K562 (cell line): ENCODE data around the gene CD300H. TPM values are rescaled to one million over a fixed set of nuclear protein-coding genes. Genes with fewer than 3 reads are reported as not detected.

Source experiments
- ATAC-seq: fragments of 200-7000 bp; cut with Tn5 transposase; 3 replicates; pipeline ENCODE4 v1.9.1; 2020; ENCODE audit warnings: moderate library complexity
- BruUV-seq: library from RNA; stranded (reverse); fragments of 400-500 nt; replicated peaks from 2 replicates; lab custom pipeline; 2021; lab: Mats Ljungman, UMichigan
- CTCF ChIA-PET: fragments of 300-600 bp; formaldehyde crosslinking; extraction: SDS; loops from one replicate; lab custom pipeline; 2021; ENCODE audit warnings: low intra/inter-chr PET ratio; lab: Yijun Ruan, JAX
- POLR2A ChIA-PET: fragments of 300-600, 350-650 bp; sonication (Branson Sonifier 250); formaldehyde crosslinking; extraction: SDS; loops from one replicate; lab custom pipeline; 2021; ENCODE audit warnings: antibody characterized with exemption, inconsistent platforms; lab: Yijun Ruan, JAX
- DNase-seq, 4 experiments: peaks; one replicate each; pipeline versions ENCODE4 v3.0.0 to v3.0.0-alpha.2; 2011 to 2018; ENCODE audit warnings: low spot score in 3 of 4, mixed read lengths in 3 of 4; ENCODE audit errors: extremely low read depth in 1 of 4
- FAIRE-seq: peaks from 2 replicates; lab custom pipeline; 2011; peaks lifted over from hg19 to GRCh38; lab: Jason Lieb, UNC
- H2AFZ ChIP-seq: 2 replicates; pipeline ENCODE4 v1.6.0; 2011; ENCODE audit warnings: low read depth, low read length, control low read depth, inconsistent platforms
- H3K27ac ChIP-seq: fragments of 200-600 bp; 3 replicates; pipeline ENCODE4 v1.8.0; 2011; ENCODE audit warnings: low read depth, mild to moderate bottlenecking, control low read depth, inconsistent platforms, low read length, moderate library complexity, mixed read lengths; ENCODE audit errors: extremely low read depth
- H3K27me3 ChIP-seq, 2 experiments: fragments of 300-600 bp in 1 of 2; 2 replicates in 1 of 2; 3 replicates in 1 of 2; pipeline versions ENCODE4 v1.6.0 to v1.8.0; 2011; ENCODE audit warnings: inconsistent platforms in 2 of 2, low read length in 2 of 2, mild to moderate bottlenecking in 1 of 2, mixed read lengths in 1 of 2, moderate library complexity in 1 of 2; ENCODE audit not compliant: control insufficient read depth in 2 of 2, insufficient read depth in 2 of 2
- H3K36me3 ChIP-seq: fragments of 300-600 bp; 3 replicates; pipeline ENCODE4 v1.8.0; 2011; ENCODE audit warnings: mild to moderate bottlenecking, low read length, inconsistent platforms; ENCODE audit not compliant: control insufficient read depth, insufficient read depth
- H3K4me1 ChIP-seq, 2 experiments: fragments of 200-600 bp in 1 of 2; replicated peaks in 1 of 2; 2 replicates in 1 of 2; 3 replicates in 1 of 2; pipeline versions ENCODE4 v1.5.1 to v1.8.0; 2011; ENCODE audit warnings: inconsistent platforms in 2 of 2, low read length in 2 of 2, mild to moderate bottlenecking in 1 of 2, mixed read lengths in 1 of 2, moderate library complexity in 1 of 2; ENCODE audit not compliant: control insufficient read depth in 2 of 2, insufficient read depth in 2 of 2
- H3K4me2 ChIP-seq: 2 replicates; pipeline ENCODE4 v1.6.1; 2011; ENCODE audit warnings: low read length, control low read depth, inconsistent platforms, mixed read lengths; ENCODE audit not compliant: insufficient read depth
- H3K4me3 ChIP-seq: fragments of 200-600 bp; sonication (generic), shearing (Covaris generic); 2 replicates; pipeline ENCODE4 v1.5.1; 2016; ENCODE audit warnings: control low read depth, inconsistent platforms
- H3K79me2 ChIP-seq: fragments of 200-600 bp; 3 replicates; pipeline ENCODE4 v1.8.0; 2011; ENCODE audit warnings: low read length, inconsistent platforms; ENCODE audit not compliant: control insufficient read depth, insufficient read depth
- H3K9ac ChIP-seq, 2 experiments: 2 replicates each; pipeline versions ENCODE4 v1.6.0 to v1.6.1; 2011; ENCODE audit warnings: low read depth in 2 of 2, low read length in 2 of 2, control low read depth in 1 of 2, inconsistent platforms in 1 of 2, mild to moderate bottlenecking in 1 of 2, mixed read lengths in 1 of 2; ENCODE audit not compliant: insufficient read depth in 1 of 2
- H3K9me1 ChIP-seq: one replicate; pipeline ENCODE4 v1.6.0; 2011; ENCODE audit warnings: inconsistent platforms, mild to moderate bottlenecking, low read length, moderate library complexity; ENCODE audit not compliant: control insufficient read depth, insufficient read depth
- H3K9me3 ChIP-seq: replicated peaks from 2 replicates; pipeline ENCODE4 v1.5.1; 2011; ENCODE audit warnings: low read depth, low read length, inconsistent platforms; ENCODE audit not compliant: control insufficient read depth, insufficient read depth
- H4K20me1 ChIP-seq: replicated peaks from 2 replicates; pipeline ENCODE4 v1.6.1; 2011; ENCODE audit warnings: low read length, inconsistent platforms, mixed read lengths; ENCODE audit not compliant: control insufficient read depth, insufficient read depth
- DNMT1 ChIP-seq: fragments of 450-650 bp; IDR thresholded peaks from 2 replicates; pipeline ENCODE4 v1.6.1; 2016; ENCODE audit warnings: antibody characterized with exemption, mild to moderate bottlenecking
- ELF4 ChIP-seq: fragments of 450-650 bp; formaldehyde crosslinking; IDR thresholded peaks from 2 replicates; pipeline ENCODE4 v1.4.0; 2022; ENCODE audit warnings: missing genetic modification characterization
- L3MBTL2 ChIP-seq: fragments of 450-650 bp; IDR thresholded peaks from 2 replicates; pipeline ENCODE4 v1.6.1; 2016; ENCODE audit warnings: mild to moderate bottlenecking, moderate library complexity
- MEF2D ChIP-seq: conservative IDR thresholded peaks from 2 replicates; pipeline ENCODE4 v1.6.1; 2016; ENCODE audit warnings: low read depth, missing genetic modification characterization, missing compliant biosample characterization
- MTF1 ChIP-seq: fragments of 250-450 bp; sonication (Bioruptor Pico); IDR thresholded peaks from 2 replicates; pipeline ENCODE4 v1.9.0; 2021; ENCODE audit warnings: moderate library complexity, mild to moderate bottlenecking, inconsistent platforms, borderline replicate concordance
- OTX1 ChIP-seq: fragments of 450-650 bp; formaldehyde crosslinking; IDR thresholded peaks from 2 replicates; pipeline ENCODE4 v1.4.0; 2022; ENCODE audit warnings: mild to moderate bottlenecking
- PTTG1 ChIP-seq: fragments of 450-650 bp; IDR thresholded peaks from 2 replicates; pipeline ENCODE4 v1.6.1; 2016; ENCODE audit warnings: low read depth, mild to moderate bottlenecking, missing genetic modification characterization, missing compliant biosample characterization
- RBM22 ChIP-seq: fragments of 200-400 bp; formaldehyde crosslinking; IDR thresholded peaks from 2 replicates; pipeline ENCODE4 v1.6.1; 2018; ENCODE audit warnings: low read length, low read depth; ENCODE audit not compliant: poor library complexity, severe bottlenecking
- RFX7 ChIP-seq: fragments of 250-450 bp; sonication (Bioruptor Pico); IDR thresholded peaks from 2 replicates; pipeline ENCODE4 v1.5.1; 2021; ENCODE audit warnings: mild to moderate bottlenecking
- SMAD4 ChIP-seq: fragments of 250-450 bp; sonication (Bioruptor Pico); conservative IDR thresholded peaks from 2 replicates; pipeline ENCODE4 v1.8.0; 2021; ENCODE audit warnings: inconsistent platforms, mild to moderate bottlenecking, moderate library complexity
- SMARCA4 ChIP-seq: fragments of 450-650 bp; IDR thresholded peaks from 2 replicates; pipeline ENCODE4 v1.6.1; 2016
- TRIM24 ChIP-seq, 2 experiments: fragments of 450-650 bp; IDR thresholded peaks; 2 replicates each; pipeline ENCODE4 v1.6.1; 2016
- ZNF12 ChIP-seq: sonication (generic); formaldehyde crosslinking; IDR thresholded peaks from 2 replicates; pipeline ENCODE4 v1.4.0; 2020; ENCODE audit warnings: mild to moderate bottlenecking, missing genetic modification reagents
- ZNF830 ChIP-seq: fragments of 250-450 bp; sonication (Bioruptor Pico); IDR thresholded peaks from 2 replicates; pipeline ENCODE4 v1.5.0; 2021; ENCODE audit warnings: mild to moderate bottlenecking
- WGBS: fragments of 100-300 bp; shearing (Covaris generic); methylation state at CpG from one replicate; pipeline ENCODE4 v1.1.6; 2016; ENCODE audit warnings: low coverage, mixed read lengths; ENCODE audit not compliant: insufficient coverage; ENCODE audit errors: missing lambda C conversion rate; 5-methylcytosine and 5-hydroxymethylcytosine counted together
- in situ Hi-C: fragments of 300-500 bp; cut with MboI; formaldehyde crosslinking; loops from 4 replicates; pipeline ENCODE4 v1.15.0; 2018; ENCODE audit warnings: inconsistent platforms, mixed read lengths
- intact Hi-C: fragments of 100-400 bp; cut with micrococcal nuclease; formaldehyde crosslinking; loops from 2 replicates; pipeline ENCODE4 v1.14.2; 2022
- polyA plus RNA-seq, 8 experiments: library from polyadenylated mRNA; depleted of rRNA in 4 of 8; stranded (reverse) in 5 of 8; unstranded in 3 of 8; fragments of >200 nt; fragmentation: Nextera tagmentation in 2 of 8; fragmentation: Illumina TruSeq in 1 of 8; extraction: Ambion mirVana in 2 of 8; extraction: Trizol in 1 of 8; gene quantifications; 2 replicates each; pipeline versions ENCODE4 v1.2.1 to v1.2.3, GENCODE V29; 2011 to 2014; ENCODE audit warnings: inconsistent platforms in 1 of 8, missing spikeins in 1 of 8
- total RNA-seq, 7 experiments: library from RNA; depleted of rRNA in 6 of 7; stranded (reverse); fragments of >200 nt in 6 of 7; fragmentation: Illumina TruSeq in 2 of 7; extraction: Trizol in 2 of 7; gene quantifications; 2 replicates each; pipeline versions ENCODE4 v1.2.1 to v1.2.3, GENCODE V29; 2011 to 2021; ENCODE audit warnings: low replicate concordance in 1 of 7
- TF ChIP-seq, protein P1 (sequence below): sonication (generic); formaldehyde crosslinking; IDR thresholded peaks from 2 replicates; pipeline ENCODE4 v1.8.0; 2022; ENCODE audit warnings: mild to moderate bottlenecking, missing genetic modification reagents, borderline replicate concordance
- TF ChIP-seq, protein P2 (sequence below): sonication (generic); formaldehyde crosslinking; IDR thresholded peaks from 2 replicates; pipeline ENCODE4 v1.8.0; 2023; ENCODE audit warnings: mild to moderate bottlenecking, missing genetic modification reagents

Gene CD300H
- total and polyA plus RNA-seq, 9 of the 15 experiments (the other 6 are each of a cell fraction or from before 2014, with no cell fraction given) = not detected

DNA sequence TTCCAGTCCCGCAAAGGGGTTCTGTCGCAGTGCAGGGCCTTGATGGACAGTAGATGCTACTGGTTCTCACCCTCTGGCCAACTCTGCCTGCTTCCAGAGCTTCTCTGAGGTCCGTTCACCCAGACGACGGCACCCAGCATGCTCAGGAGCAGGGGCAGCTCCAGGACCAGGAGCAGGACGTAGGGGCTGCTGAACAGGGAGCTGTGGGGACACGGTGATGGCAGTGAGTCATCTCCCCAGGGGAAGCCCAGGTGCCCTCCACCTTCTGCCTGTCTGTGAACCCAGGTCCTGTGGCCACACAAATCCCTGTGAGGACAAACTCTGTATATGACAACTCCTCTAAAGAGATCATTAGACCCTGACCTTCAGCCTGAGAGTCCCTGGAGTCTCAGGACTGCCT, 18.0 kb downstream of the CD300H start:
- Histone ChIP-seq H3K9me1 (no peaks in the 10 kb centered on the region), H3K4me3 (no peak overlapping the region), H3K36me3 (no peaks in the 10 kb centered on the region), H3K79me2 (no peaks in the 10 kb centered on the region), H3K9me3 (no peaks in the 10 kb centered on the region), H3K4me2 (no peak overlapping the region), H4K20me1 (no peaks in the 10 kb centered on the region; the same call in 1 of the 2 replicates), H3K4me1 (peaks cover 0 to 3% of the 10 kb centered on the region in 2 experiments; a peak in 1 of 5 replicates), H3K9ac (no peak overlapping the region), H3K27ac (no peak overlapping the region), H3K27me3 (peaks cover 6 to 80% of the 10 kb centered on the region in 2 experiments; a peak in 4 of 5 replicates), H2AFZ (no peak overlapping the region)
- ChIA-PET CTCF (no interaction called here), POLR2A (no interaction called here)
- 4% methylated on average over 4 of the region's 7 CpGs for WGBS
- intact Hi-C loops = no loop called here
- in situ Hi-C loops = no loop called here
- no TSS peak for BruUV-seq
- TF ChIP-seq SMARCA4 (no peak), RFX7 (CRISPR knock-in tag) (no peak), PTTG1 (tag) (no peak), ELF4 (CRISPR knock-in tag) (no peak), MTF1 (CRISPR knock-in tag) (no peak), MEF2D (tag) (no peak), OTX1 (CRISPR knock-in tag) (no peak), ZNF12 (CRISPR knock-in tag) (no peak), TRIM24 (IDR thresholded peaks at IDR 0.05) (no peak), SMAD4 (CRISPR knock-in tag) (no peak), DNMT1 (no peak), ZNF830 (no peak), RBM22 (no peak), L3MBTL2 (no peak)
- TF ChIP-seq, protein P1, sequence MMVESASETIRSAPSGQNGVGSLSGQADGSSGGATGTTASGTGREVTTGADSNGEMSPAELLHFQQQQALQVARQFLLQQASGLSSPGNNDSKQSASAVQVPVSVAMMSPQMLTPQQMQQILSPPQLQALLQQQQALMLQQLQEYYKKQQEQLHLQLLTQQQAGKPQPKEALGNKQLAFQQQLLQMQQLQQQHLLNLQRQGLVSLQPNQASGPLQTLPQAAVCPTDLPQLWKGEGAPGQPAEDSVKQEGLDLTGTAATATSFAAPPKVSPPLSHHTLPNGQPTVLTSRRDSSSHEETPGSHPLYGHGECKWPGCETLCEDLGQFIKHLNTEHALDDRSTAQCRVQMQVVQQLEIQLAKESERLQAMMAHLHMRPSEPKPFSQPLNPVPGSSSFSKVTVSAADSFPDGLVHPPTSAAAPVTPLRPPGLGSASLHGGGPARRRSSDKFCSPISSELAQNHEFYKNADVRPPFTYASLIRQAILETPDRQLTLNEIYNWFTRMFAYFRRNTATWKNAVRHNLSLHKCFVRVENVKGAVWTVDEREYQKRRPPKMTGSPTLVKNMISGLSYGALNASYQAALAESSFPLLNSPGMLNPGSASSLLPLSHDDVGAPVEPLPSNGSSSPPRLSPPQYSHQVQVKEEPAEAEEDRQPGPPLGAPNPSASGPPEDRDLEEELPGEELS = no peak
- TF ChIP-seq, protein P2, sequence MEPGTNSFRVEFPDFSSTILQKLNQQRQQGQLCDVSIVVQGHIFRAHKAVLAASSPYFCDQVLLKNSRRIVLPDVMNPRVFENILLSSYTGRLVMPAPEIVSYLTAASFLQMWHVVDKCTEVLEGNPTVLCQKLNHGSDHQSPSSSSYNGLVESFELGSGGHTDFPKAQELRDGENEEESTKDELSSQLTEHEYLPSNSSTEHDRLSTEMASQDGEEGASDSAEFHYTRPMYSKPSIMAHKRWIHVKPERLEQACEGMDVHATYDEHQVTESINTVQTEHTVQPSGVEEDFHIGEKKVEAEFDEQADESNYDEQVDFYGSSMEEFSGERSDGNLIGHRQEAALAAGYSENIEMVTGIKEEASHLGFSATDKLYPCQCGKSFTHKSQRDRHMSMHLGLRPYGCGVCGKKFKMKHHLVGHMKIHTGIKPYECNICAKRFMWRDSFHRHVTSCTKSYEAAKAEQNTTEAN (CRISPR knock-in tag) = no peak
- DNase-seq (no peak), ATAC-seq (no peak), FAIRE-seq (no peak)
